ENCODE results near the gene B3GNT9.

DNA sequence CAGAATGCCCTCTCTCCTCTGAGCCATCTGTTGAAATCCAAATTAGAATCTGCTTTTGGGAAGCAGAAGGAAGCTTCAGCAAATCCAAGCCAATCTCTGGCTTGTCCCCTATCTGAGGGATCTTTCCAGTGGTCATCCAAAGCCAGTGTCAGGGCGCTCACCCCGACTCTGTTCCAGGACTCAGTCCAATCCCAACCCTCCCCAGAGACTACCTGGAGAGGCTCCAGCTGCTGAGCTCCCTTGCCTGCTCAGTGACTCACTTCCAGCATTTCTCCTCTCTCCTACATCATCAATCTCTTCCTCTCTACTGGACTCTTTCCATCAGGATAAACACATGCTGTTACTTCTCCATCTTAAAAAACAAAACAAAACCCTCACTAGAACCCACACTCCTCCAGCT is 30.5 kb upstream of the B3GNT9 start:
- TF ChIP-seq, protein P1, sequence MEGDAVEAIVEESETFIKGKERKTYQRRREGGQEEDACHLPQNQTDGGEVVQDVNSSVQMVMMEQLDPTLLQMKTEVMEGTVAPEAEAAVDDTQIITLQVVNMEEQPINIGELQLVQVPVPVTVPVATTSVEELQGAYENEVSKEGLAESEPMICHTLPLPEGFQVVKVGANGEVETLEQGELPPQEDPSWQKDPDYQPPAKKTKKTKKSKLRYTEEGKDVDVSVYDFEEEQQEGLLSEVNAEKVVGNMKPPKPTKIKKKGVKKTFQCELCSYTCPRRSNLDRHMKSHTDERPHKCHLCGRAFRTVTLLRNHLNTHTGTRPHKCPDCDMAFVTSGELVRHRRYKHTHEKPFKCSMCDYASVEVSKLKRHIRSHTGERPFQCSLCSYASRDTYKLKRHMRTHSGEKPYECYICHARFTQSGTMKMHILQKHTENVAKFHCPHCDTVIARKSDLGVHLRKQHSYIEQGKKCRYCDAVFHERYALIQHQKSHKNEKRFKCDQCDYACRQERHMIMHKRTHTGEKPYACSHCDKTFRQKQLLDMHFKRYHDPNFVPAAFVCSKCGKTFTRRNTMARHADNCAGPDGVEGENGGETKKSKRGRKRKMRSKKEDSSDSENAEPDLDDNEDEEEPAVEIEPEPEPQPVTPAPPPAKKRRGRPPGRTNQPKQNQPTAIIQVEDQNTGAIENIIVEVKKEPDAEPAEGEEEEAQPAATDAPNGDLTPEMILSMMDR (IDR thresholded peaks at IDR 0.05) = no peak
- no peak for TF ChIP-seq POLR2A (IDR thresholded peaks at IDR 0.05)

Data from testis (tissue), 2 donors.